Fibroblast of pulmonary artery (primary cell): ENCODE measurements around the gene PTGES2.

ENCODE experiments used
- DNase-seq: peaks from one replicate; pipeline ENCODE4 v3.0.0-alpha.2; 2010; ENCODE audit warnings: low read depth
- H3K4me3 ChIP-seq: replicated peaks from 2 replicates; pipeline ENCODE4 v1.5.1; 2011; ENCODE audit warnings: low read depth, mild to moderate bottlenecking, control low read depth, low read length, moderate library complexity
- CTCF ChIP-seq: IDR thresholded peaks from 2 replicates; pipeline ENCODE4 v1.5.1; 2011; ENCODE audit warnings: mild to moderate bottlenecking, control low read depth, low read length, inconsistent platforms; ENCODE audit errors: missing control alignments

Gene PTGES2

GRCh38 chr9:128161215-128161902, 33.8 kb upstream of the PTGES2 start:
- DNase-seq, result no peak
- no peak for TF ChIP-seq CTCF
- H3K4me3 ChIP-seq, result peak overlapping the region; percentile 85

GRCh38 chr9:128160603-128160987, 33.1 kb upstream of the PTGES2 start:
- no peak for TF ChIP-seq CTCF
- no peak for DNase-seq
- peak overlapping the region; percentile 85 for H3K4me3 ChIP-seq

- peak within 1 kb of the TSS; percentile 85 for H3K4me3 ChIP-seq
- TF ChIP-seq CTCF, result no peak
- DNase-seq, result peak; percentile 91
Observed at GRCh38 chr9:128159784-128160602, 32.5 kb upstream of the PTGES2 start, which contains the start of gene BBLN. TSS of gene BBLN (plus strand) at chr9:128160265. CDS start at chr9:128160408, 143 bp downstream.

GRCh38 chr9:128159522-128159783, 31.9 kb upstream of the PTGES2 start:
- TF ChIP-seq CTCF, result no peak
- no peak for DNase-seq
- peak overlapping the region; percentile 51 for H3K4me3 ChIP-seq

DNA sequence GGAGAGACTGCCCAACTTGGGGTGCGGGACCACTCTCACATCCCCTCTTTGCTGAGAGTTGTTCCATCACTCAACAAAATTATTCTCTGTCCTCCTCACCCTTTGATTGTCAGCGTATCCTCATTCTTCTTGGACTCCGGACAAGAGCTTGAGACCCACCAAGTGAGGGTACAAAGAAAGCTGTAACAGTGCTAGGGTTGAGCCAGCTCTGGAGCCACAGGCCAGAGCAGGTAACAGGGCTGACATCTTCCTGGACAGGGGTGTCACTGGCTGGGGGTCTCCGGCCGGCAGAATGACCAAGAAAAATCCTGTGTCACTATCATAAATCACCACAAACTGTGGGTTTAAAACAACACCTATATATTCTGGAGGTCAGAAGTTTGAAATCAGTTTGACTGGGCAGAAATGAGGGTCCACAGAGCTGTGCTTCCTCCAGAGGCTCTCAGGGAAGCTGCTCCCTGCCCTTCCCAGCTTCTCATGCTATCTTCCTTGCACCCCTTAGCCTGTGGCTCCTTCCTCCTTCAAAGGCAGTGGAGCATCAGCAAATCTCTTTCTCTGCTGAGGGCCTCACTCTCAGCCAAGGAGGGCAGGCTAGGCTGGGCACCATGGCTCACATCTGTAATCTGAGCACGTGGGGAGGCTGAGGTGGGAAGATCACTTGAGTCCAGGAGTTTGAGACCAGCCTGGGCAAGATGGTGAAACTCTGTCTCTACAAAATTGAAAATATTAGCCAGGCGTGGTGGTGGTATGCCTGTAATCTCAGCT, 28.4 kb upstream of the PTGES2 start:
- DNase-seq, result no peak

More for the DNA sequence above, 28.4 kb upstream of the PTGES2 start:
- no peak for TF ChIP-seq CTCF
- H3K4me3 ChIP-seq, result no peak overlapping the region
